Stomach (tissue), 9 donors: ENCODE results near the gene NOS3. TPM values are rescaled to one million over a fixed set of nuclear protein-coding genes. Genes with fewer than 3 reads are reported as not detected.
"Not testable (repeated sequence)": the region's sequence is repeated elsewhere in the genome, so short reads cannot be mapped to it uniquely, and the experiment has no call there.

Experiments
- DNase-seq, 2 donors: peaks; one replicate each; pipeline versions ENCODE4 v3.0.0 to v3.0.0-alpha.2; 2013 to 2019
- H3K27ac ChIP-seq, 5 donors: fragments of 200-600 bp in 4 of 5; sonication (generic) in 4 of 5; one replicate each; pipeline ENCODE4 v1.5.1; 2013 to 2019; ENCODE audit warnings: mild to moderate bottlenecking in 1 of 5, moderate library complexity in 1 of 5
- H3K27me3 ChIP-seq, 3 donors: fragments of 200-600 bp; sonication (generic); one replicate each; pipeline ENCODE4 v1.5.1; 2017 to 2019; ENCODE audit warnings: mixed run types in 1 of 3
- H3K36me3 ChIP-seq, 4 donors: fragments of 200-600 bp; sonication (generic); 1 replicate in 3 of 4; 2 replicates in 1 of 4; pipeline ENCODE4 v1.5.1; 2016 to 2019
- H3K4me1 ChIP-seq, 4 donors: fragments of 200-600 bp; sonication (generic); one replicate each; pipeline ENCODE4 v1.5.1; 2016 to 2019
- H3K4me3 ChIP-seq, 4 donors: fragments of 200-600 bp; sonication (generic) in 3 of 4; one replicate each; pipeline ENCODE4 v1.5.1; 2016 to 2019; ENCODE audit warnings: mild to moderate bottlenecking in 1 of 4
- H3K9me3 ChIP-seq, 4 donors: fragments of 200-600 bp; sonication (generic); one replicate each; pipeline ENCODE4 v1.5.1; 2016 to 2019
- CTCF ChIP-seq, 7 experiments: fragments of 450-650 bp in 4 of 7; fragments of 200-600 bp in 3 of 7; sonication (generic) in 3 of 7; IDR thresholded peaks; one replicate each; pipeline ENCODE4 v1.5.1; 2016 to 2019; ENCODE audit warnings: antibody characterized with exemption in 7 of 7, control low read depth in 2 of 7, mild to moderate bottlenecking in 1 of 7
- EP300 ChIP-seq: sonication (generic); formaldehyde crosslinking; IDR thresholded peaks from one replicate; pipeline ENCODE4 v1.6.1; 2017; ENCODE audit warnings: antibody characterized with exemption
- POLR2A ChIP-seq, 4 donors: fragments of 450-650 bp; IDR thresholded peaks; one replicate each; pipeline ENCODE4 v1.6.1; 2016; ENCODE audit warnings: antibody characterized with exemption in 4 of 4, control low read depth in 2 of 4, mild to moderate bottlenecking in 1 of 4, moderate library complexity in 1 of 4
- POLR2AphosphoS5 ChIP-seq, 3 donors: sonication (generic); formaldehyde crosslinking; IDR thresholded peaks; one replicate each; pipeline ENCODE4 v1.6.1; 2016; ENCODE audit warnings: antibody characterized with exemption in 3 of 3
- WGBS, 5 donors: extraction: QIAGEN DNeasy Blood & Tissue Kit in 3 of 5; methylation state at CpG; one replicate each; pipeline versions ENCODE4 v1.1.5 to v1.1.7; 2013 to 2018; 5-methylcytosine and 5-hydroxymethylcytosine counted together
- intact Hi-C: fragments of 100-400 bp; cut with DNase I; formaldehyde crosslinking; loops from one replicate; pipeline ENCODE4 v1.15.1; 2023; ENCODE audit warnings: low total_unique reads
- polyA plus RNA-seq, 3 donors: library from polyadenylated mRNA; stranded (reverse); fragments of 200-250 nt; gene quantifications; one replicate each; pipeline ENCODE4 v1.2.3, GENCODE V29; 2013
- total RNA-seq, 5 donors: library from RNA; depleted of rRNA; stranded (reverse); fragments of >200 nt; gene quantifications; one replicate each; pipeline versions ENCODE4 v1.1.0 to v1.2.3, GENCODE V29; 2014 to 2016
- donor health status: healthy with polysubstance abuse.
- donor health status: Bipolar disorder and iron deficiency.
- donor health status: healthy.

The NOS3 gene
- total and polyA plus RNA-seq, 8 donors = 2.5 to 45.1 (median 7.5) TPM

DNA sequence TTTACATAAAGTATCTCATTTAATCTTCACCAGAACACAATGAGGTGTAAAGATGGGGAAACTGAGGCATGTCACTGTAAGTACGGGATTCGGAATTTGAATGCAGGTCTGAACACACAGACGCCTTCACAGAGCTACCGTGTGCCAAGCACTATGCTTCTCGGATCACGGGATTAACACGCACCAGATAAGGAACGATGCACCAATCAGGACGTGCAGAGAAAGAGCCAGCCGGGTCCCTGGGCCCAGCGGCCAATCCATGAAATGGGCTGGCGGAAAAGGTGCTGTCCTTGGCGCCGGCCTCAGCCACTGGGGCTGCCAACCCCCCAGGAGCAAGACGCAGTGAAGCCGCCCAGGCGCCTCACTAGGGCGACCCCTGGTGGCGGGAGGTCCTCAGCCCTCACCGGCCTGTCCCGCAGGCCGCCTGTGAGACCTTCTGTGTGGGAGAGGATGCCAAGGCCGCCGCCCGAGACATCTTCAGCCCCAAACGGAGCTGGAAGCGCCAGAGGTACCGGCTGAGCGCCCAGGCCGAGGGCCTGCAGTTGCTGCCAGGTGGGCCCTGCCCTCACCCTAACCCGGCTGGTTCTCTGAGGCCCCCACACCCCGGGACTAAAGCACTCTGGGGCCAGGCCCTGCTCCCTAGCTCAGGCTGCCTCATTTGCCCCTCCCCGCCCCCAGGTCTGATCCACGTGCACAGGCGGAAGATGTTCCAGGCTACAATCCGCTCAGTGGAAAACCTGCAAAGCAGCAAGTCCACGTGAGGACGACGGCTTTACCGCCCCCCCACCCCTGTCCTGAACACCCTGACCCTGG, 17.9 kb downstream of the NOS3 start:
- Histone ChIP-seq H3K4me3 (peak overlapping the region; percentile 2 to 28 (median 15)), H3K9me3 (no peaks in the 10 kb centered on the region), H3K27me3 (peaks cover 0 to 61% (median 15%) of the 10 kb centered on the region in 3 donors), H3K36me3 (no peaks in the 10 kb centered on the region), H3K4me1 (peaks cover 9 to 60% (median 44%) of the 10 kb centered on the region in 4 donors), H3K27ac (peak overlapping the region in 3 of 5 donors; percentile 23 to 56 (median 35))
- WGBS, 5 donors = 48 to 60% (median 51%) methylated on average over 25 to 40 of the region's 40 CpGs
- peak in 1 of 2 donors; percentile 83 for DNase-seq
- TF ChIP-seq CTCF (IDR thresholded peaks at IDR 0.05) = peak in 4 of 7 experiments; percentile 46 to 72 (median 58)
- peak in 1 of 3 donors; percentile 5 for TF ChIP-seq POLR2AphosphoS5 (IDR thresholded peaks at IDR 0.05)
- TF ChIP-seq POLR2A (IDR thresholded peaks at IDR 0.05) = no peak
- intact Hi-C loops = no loop called here

DNA sequence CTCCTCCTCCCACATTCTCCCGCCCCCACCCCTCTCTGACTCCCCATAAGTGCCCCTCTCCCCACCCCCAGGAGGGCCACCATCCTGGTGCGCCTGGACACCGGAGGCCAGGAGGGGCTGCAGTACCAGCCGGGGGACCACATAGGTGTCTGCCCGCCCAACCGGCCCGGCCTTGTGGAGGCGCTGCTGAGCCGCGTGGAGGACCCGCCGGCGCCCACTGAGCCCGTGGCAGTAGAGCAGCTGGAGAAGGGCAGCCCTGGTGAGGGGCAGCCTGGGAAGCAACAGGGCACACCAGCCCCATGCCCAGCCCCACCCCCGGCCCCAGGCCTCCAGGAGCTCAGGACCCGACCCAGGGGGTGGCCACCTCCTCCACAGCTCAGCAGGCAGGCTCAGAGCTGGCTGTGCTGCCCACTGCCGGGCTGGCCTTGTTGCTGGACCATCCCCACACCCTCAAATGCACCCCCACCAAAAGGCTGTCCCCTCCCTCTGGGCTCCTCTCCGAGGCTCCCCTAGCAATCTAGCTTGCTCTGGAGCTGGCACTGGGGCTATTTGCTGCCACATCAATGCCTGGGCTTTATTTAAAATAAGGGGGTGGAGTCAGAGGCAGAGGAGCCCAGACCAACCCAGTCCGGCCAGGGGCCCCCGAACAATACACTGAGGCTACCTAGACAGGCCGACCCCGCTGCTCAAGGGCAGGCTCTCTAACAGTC, 18.7 kb downstream of the NOS3 start:
- Histone ChIP-seq H3K4me1 (peaks cover 14 to 64% (median 48%) of the 10 kb centered on the region in 4 donors), H3K36me3 (no peaks in the 10 kb centered on the region), H3K27me3 (peaks cover 0 to 68% (median 21%) of the 10 kb centered on the region in 3 donors), H3K27ac (no peak overlapping the region), H3K9me3 (no peaks in the 10 kb centered on the region), H3K4me3 (no peak overlapping the region)
- intact Hi-C loops = no loop called here
- TF ChIP-seq POLR2AphosphoS5 (IDR thresholded peaks at IDR 0.05) (no peak), POLR2A (IDR thresholded peaks at IDR 0.05) (no peak), EP300 (no peak)
- 36 to 76% (median 62%) methylated on average over 7 to 22 of the region's 22 CpGs for WGBS, 5 donors
- no peak for DNase-seq

GRCh38 chr7:151010037-151010306, 19.2 kb downstream of the NOS3 start:
- intact Hi-C loops = no loop called here
- TF ChIP-seq EP300 = no peak
- no peak overlapping the region for H3K4me3 ChIP-seq
- WGBS, 5 donors = 27 to 45% (median 32%) methylated on average over 7 of the region's 7 CpGs
- peaks cover 0 to 73% (median 21%) of the 10 kb centered on the region in 3 donors for H3K27me3 ChIP-seq
- no peaks in the 10 kb centered on the region for H3K9me3 ChIP-seq
- peaks cover 14 to 64% (median 48%) of the 10 kb centered on the region in 4 donors for H3K4me1 ChIP-seq
- no peak overlapping the region for H3K27ac ChIP-seq
- no peak for DNase-seq
- no peaks in the 10 kb centered on the region for H3K36me3 ChIP-seq

DNA sequence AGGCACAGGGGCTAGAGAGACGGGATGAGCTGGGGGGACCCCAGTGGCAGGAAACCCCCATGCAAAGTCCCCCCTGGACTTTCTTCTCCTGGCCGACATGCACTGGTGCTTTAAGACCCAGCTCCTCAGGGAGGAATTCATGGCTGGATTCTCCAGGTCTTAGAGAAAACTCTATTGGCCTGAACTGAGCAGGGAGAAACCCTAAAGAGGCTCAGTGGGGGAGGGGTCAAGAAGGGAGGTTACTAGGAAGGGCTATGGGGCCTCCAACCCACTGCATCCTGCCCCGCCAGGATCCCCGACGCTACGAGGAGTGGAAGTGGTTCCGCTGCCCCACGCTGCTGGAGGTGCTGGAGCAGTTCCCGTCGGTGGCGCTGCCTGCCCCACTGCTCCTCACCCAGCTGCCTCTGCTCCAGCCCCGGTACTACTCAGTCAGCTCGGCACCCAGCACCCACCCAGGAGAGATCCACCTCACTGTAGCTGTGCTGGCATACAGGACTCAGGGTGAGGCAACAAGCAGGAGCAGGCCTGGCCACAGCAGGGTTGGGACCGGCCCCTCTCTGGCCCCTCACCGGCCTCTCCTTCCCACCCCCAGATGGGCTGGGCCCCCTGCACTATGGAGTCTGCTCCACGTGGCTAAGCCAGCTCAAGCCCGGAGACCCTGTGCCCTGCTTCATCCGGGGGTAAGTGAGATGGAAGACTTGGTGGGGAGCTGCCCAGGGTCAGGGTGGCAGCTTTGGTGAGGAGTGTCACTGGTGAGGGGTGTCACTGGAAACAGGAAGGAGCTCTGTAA, 19.7 kb downstream of the NOS3 start:
- Histone ChIP-seq H3K9me3 (no peaks in the 10 kb centered on the region), H3K36me3 (no peaks in the 10 kb centered on the region), H3K4me3 (no peak overlapping the region), H3K27me3 (peaks cover 0 to 79% (median 21%) of the 10 kb centered on the region in 3 donors), H3K27ac (peak overlapping the region in 1 of 5 donors; percentile 10), H3K4me1 (peaks cover 14 to 64% (median 48%) of the 10 kb centered on the region in 4 donors)
- WGBS, 5 donors = 28 to 40% (median 30%) methylated on average over 12 to 18 of the region's 18 CpGs
- peak in 1 of 2 donors; percentile 83 for DNase-seq
- TF ChIP-seq POLR2AphosphoS5 (IDR thresholded peaks at IDR 0.05) = no peak
- TF ChIP-seq CTCF (IDR thresholded peaks at IDR 0.05) = no peak
- TF ChIP-seq POLR2A (IDR thresholded peaks at IDR 0.05) = no peak
- no peak for TF ChIP-seq EP300
- intact Hi-C loops = no loop called here

DNA sequence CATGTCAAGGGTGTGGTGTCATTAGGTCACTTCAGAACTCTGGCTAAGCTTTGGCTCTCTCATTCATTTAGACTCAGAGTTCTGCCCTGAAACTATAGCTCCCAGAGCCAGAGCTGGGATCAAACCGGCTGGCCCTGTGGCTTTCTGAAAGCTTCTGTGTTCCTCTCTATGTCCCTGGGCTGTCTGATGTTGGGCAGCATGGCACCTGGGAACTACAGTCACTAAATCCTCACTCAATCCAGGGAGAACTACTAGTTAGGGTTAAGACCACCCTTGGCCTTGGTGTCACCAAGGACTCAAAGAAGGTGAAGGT, 20.2 kb downstream of the NOS3 start:
- no peaks in the 10 kb centered on the region for H3K36me3 ChIP-seq
- peaks cover 0 to 84% (median 21%) of the 10 kb centered on the region in 3 donors for H3K27me3 ChIP-seq
- H3K27ac ChIP-seq = peak overlapping the region in 1 of 5 donors; percentile 10
- no peak for TF ChIP-seq EP300
- no peak for TF ChIP-seq CTCF (IDR thresholded peaks at IDR 0.05)
- no peak for TF ChIP-seq POLR2A (IDR thresholded peaks at IDR 0.05)
- TF ChIP-seq POLR2AphosphoS5 (IDR thresholded peaks at IDR 0.05) = no peak
- no peaks in the 10 kb centered on the region for H3K9me3 ChIP-seq
- WGBS, 5 donors = 50 to 86% (median 60%) methylated on average over 1 of the region's 1 CpG
- peaks cover 14 to 64% (median 48%) of the 10 kb centered on the region in 4 donors for H3K4me1 ChIP-seq
- intact Hi-C loops = no loop called here
- H3K4me3 ChIP-seq = no peak overlapping the region
- DNase-seq = no peak

GRCh38 chr7:151011616-151012015, 20.8 kb downstream of the NOS3 start:
- Histone ChIP-seq H3K4me1 (peaks cover 14 to 64% (median 48%) of the 10 kb centered on the region in 4 donors), H3K27me3 (peaks cover 0 to 90% (median 21%) of the 10 kb centered on the region in 3 donors)
- H3K27ac ChIP-seq, DNase-seq, H3K4me3 ChIP-seq, intact Hi-C loops, H3K36me3 ChIP-seq, H3K9me3 ChIP-seq: not testable (repeated sequence)
- 82 to 92% (median 85%) methylated on average over 12 of the region's 12 CpGs for WGBS, 5 donors
